GM19239 (cell line): Measurements from ENCODE around the gene AP1S3.
A peak's percentile ranks its signal among the peaks of the same experiment; 100 is the strongest.
"Not testable (repeated sequence)": the region's sequence is repeated elsewhere in the genome, so short reads cannot be mapped to it uniquely, and the experiment has no call there.

ENCODE experiments used
- DNase-seq: peaks from one replicate; pipeline ENCODE4 v3.0.0; 2011; ENCODE audit warnings: low spot score; ENCODE audit not compliant: insufficient read length
- FAIRE-seq: peaks from 2 replicates; lab custom pipeline; 2011; peaks lifted over from hg19 to GRCh38; lab: Jason Lieb, UNC

The AP1S3 gene

DNA sequence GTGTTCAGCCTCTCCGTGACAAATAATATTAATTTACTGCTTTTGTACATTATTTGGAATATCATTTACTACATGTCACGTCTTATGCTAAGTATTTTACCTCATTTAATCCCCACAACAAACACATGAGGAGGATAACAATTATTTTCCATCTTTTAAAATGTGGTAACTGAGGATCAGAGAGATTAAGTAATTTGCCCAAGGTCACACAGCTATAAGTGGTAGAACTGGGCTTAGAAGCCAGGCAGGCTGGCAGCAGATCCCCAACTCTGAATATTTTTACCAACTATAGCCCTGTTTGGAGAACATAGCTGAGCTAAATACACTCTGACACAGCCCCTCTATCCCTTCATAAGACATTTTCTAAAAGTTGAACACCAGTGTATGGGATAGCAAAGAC, 24.1 kb downstream of the AP1S3 start:
- FAIRE-seq (no peak), DNase-seq (no peak)

GRCh38 chr2:223811757-223812156, 25.6 kb downstream of the AP1S3 start:
- no peak for FAIRE-seq
- no peak for DNase-seq

- FAIRE-seq (peak; percentile 55), DNase-seq (no peak)
These were observed 32.4 kb downstream of the AP1S3 start for GRCh38 chr2:223805008-223805407.

DNA sequence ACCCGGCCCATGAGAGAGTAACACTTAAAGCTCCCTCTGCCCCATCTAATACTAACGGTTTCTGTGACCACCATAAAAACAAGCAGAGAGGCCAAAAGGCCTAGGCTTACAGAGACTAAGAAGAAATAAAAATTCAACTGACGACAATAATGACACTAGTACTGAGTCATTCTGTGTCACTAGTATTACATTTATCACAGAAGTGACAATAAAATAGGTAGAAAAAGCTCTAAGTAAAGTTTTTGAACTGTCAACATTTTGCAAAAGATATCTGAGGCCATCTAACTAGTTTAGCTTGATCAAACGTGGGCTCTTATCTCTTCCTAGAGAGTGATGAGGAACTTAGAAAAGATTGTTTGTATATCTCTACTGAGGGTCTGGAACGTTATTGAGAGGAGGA, 35.6 kb downstream of the AP1S3 start:
- no peak for DNase-seq
- no peak for FAIRE-seq

DNA sequence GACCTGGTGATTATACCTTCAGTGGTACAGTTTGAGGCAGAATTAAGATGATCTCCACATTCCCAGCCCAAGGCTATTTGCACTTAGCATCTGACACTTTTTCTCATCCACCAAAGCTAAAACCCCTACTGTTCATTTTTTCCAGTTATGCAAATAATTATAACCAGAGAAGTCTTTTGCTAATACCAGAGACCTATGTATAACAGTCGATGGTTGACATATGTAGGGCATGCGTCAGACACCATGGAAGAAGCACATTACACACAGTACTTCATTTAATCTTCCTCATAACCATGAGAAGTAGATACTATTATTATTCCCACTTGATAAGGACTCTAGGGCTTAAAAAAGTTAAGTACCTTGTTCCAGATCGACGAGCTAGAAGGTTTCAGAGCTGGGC, 36.5 kb downstream of the AP1S3 start:
- FAIRE-seq (peak; percentile 44), DNase-seq (no peak)

GRCh38 chr2:223797811-223798721, 39.3 kb downstream of the AP1S3 start:
- FAIRE-seq = peak; percentile 86
- DNase-seq = peak; percentile 50

- DNase-seq (no peak), FAIRE-seq (peak; percentile 35)
These were observed 40.3 kb downstream of the AP1S3 start for GRCh38 chr2:223797037-223797436.

GRCh38 chr2:223789423-223789822, 48.0 kb downstream of the AP1S3 start:
- no peak for FAIRE-seq

DNA sequence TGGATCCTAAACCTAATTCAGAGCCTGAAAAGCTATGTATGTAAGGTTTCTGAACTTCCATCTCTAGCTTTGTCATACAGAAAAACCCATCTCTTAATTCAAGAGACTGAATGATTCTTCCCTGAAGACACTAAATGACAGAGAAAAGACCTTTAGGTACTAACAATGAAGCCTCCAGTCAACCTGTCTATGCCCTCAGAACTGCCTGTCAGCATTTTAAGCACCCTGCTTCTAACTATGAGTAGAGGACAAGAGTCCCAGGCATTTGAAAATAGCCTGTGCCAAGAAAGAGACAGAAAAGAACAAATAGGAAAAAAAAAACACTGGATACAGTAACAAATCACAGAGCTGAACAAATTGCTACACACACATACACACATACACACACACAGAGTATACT, 48.6 kb downstream of the AP1S3 start:
- DNase-seq (no peak), FAIRE-seq (no peak)

More at GRCh38 chr2:223789423-223789822, 48.0 kb downstream of the AP1S3 start:
- DNase-seq = no peak

DNA sequence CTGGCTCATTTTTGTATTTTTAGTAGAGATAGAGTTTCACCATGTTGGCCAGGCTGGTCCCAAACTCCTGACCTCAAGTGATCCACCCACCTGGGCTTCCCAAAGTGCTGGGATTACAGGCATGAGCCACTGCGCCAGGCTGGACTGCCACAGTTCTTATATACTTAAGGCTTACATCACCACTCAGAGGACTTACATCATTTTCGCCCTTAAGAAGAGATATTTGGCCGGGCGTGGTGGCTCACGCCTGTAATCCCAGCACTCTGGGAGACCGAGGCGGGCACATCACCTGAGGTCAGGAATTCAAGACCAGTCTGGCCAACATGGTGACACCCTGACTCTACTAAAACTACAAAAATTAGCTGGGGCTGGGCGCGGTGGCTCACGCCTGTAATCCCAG, 49.3 kb downstream of the AP1S3 start:
- not testable (repeated sequence) for FAIRE-seq, DNase-seq

DNA sequence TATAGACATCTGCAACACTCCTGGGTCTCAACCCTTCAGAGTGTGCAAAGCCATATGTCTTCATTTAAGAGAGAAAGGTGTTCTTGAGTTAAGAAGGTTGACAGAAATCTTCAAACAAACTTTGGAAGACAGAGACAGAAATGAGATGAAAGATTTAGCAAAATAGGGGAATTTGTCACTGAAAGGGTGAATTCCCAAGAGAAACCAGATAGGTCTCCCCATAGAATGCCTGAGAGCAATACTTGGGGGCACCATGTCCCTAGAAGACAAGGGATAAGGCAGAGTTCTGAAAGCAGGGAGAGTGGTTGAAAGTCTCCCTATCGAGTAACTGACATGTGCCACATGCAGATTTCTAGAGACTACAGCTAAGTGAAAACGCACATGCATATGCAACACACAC, 50.0 kb downstream of the AP1S3 start:
- no peak for FAIRE-seq

GRCh38 chr2:223786943-223787342, 50.4 kb downstream of the AP1S3 start:
- peak; percentile 85 for FAIRE-seq
- DNase-seq = no peak

More for the DNA sequence above, 50.0 kb downstream of the AP1S3 start:
- no peak for DNase-seq

- DNase-seq (no peak), FAIRE-seq (peak; percentile 64)
These were observed 51.1 kb downstream of the AP1S3 start for GRCh38 chr2:223786236-223786635.

GRCh38 chr2:223784221-223784772, 53.1 kb downstream of the AP1S3 start:
- DNase-seq (no peak), FAIRE-seq (no peak)

GRCh38 chr2:223782629-223783028, 54.8 kb downstream of the AP1S3 start:
- no peak for DNase-seq
- FAIRE-seq = no peak

DNA sequence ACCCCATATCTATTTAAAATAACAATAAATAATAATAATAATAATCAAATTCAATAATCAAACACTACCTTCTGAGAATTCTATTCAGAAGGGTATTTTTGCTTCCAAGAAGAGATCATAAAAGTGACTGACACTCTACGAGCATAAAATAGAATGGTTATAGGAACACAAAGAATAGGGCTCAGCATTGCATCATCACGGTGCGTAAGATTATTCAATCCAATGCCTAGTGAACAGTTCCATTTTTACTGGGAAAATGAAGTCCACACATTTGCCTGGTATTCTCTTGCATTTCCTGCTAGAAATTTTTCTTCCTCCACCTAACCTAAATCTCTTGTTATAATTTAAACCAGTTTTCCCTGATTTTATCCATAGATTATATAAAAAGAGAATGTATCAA, 55.8 kb downstream of the AP1S3 start:
- FAIRE-seq (no peak), DNase-seq (no peak)

DNA sequence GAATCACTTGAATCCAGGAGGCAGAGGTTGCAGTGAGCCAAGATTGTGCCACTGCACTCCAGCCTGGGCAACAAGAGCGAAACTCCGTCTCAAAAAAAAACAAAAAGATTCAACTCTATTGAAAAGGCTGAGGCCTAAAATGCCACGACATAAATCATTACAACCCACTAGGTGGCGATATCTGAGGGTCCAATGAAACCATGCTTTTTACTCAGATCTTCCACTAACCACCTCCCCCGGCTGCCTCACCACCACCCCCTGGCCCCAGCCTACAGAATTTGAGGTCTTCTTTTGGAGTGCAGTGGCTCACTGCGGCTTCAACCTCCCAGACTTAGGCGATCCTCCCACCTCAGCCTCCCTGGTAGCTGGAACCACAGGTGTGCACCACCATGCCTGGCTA, 57.5 kb downstream of the AP1S3 start:
- FAIRE-seq = peak; percentile 89
- DNase-seq = peak; percentile 52

GRCh38 chr2:223774193-223774592, 63.2 kb downstream of the AP1S3 start:
- DNase-seq (no peak), FAIRE-seq (no peak)

- DNase-seq (no peak), FAIRE-seq (no peak)
These were observed 65.0 kb downstream of the AP1S3 start for GRCh38 chr2:223772363-223772762.

- DNase-seq (no peak), FAIRE-seq (no peak)
These were observed 65.9 kb downstream of the AP1S3 start for GRCh38 chr2:223771475-223771874.

- DNase-seq (no peak), FAIRE-seq (no peak)
These were observed 69.2 kb downstream of the AP1S3 start for GRCh38 chr2:223768179-223768578.

DNA sequence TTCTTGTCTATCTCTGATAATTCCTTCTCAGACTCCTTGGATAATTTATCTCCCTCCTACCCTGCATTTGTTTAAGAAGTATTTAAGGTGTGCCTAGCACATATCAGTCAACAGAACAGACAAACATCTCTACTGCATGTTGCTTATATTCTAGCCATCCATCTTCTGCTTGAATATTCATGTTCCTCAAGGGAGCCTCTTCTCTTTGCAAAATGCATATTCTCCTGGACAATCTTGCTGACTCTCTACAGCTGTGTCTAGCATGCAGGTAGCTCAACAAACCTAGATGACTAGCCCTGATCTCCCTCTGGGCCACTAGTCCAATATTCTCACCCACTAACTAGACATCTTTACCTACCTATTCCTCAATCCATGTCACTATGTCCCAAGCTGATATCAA, 70.0 kb downstream of the AP1S3 start:
- no peak for FAIRE-seq
- no peak for DNase-seq
